A549 (cell line): ENCODE results near the gene KIF4A. TPM values are rescaled to one million over a fixed set of nuclear protein-coding genes. Genes with fewer than 3 reads are reported as not detected.
"Not testable (repeated sequence)": the region's sequence is repeated elsewhere in the genome, so short reads cannot be mapped to it uniquely, and the experiment has no call there.

Experiments used
- ATAC-seq, 2 experiments: fragments of 200-7000 bp in 1 of 2; fragments of >200 bp in 1 of 2; cut with Nextera tagmentation in 1 of 2; cut with Tn5 transposase in 1 of 2; 3 replicates each; pipeline versions ENCODE4 v1.8.0 to v1.9.1; 2018 to 2020; ENCODE audit warnings: mild to moderate bottlenecking in 1 of 2, moderate library complexity in 1 of 2
- CTCF ChIA-PET: fragments of 300-600 bp; sonication (Branson Sonifier 250); formaldehyde crosslinking; extraction: SDS; loops from one replicate; lab custom pipeline; 2021; ENCODE audit warnings: antibody characterized with exemption, inconsistent platforms; lab: Yijun Ruan, JAX
- POLR2A ChIA-PET: fragments of 350-600 bp; formaldehyde crosslinking; extraction: SDS; loops from one replicate; lab custom pipeline; 2021; ENCODE audit warnings: antibody characterized with exemption, inconsistent platforms; lab: Yijun Ruan, JAX
- DNase-seq, 2 experiments: peaks; one replicate each; pipeline versions ENCODE4 v3.0.0 to v3.0.0-alpha.2; 2011 to 2016; ENCODE audit warnings: low read depth in 1 of 2, low spot score in 1 of 2
- FAIRE-seq: peaks from 2 replicates; lab custom pipeline; 2011; peaks lifted over from hg19 to GRCh38; lab: Jason Lieb, UNC
- H3K27ac ChIP-seq, 2 experiments: fragments of >200 bp; sonication (Bioruptor Twin); formaldehyde crosslinking; 3 replicates each; pipeline ENCODE4 v1.5.1; 2016 to 2017
- H3K4me1 ChIP-seq: fragments of >200 bp; sonication (Bioruptor Twin); formaldehyde crosslinking; 3 replicates; pipeline ENCODE4 v1.6.1; 2016
- H3K4me2 ChIP-seq: fragments of >200 bp; sonication (Bioruptor Twin); formaldehyde crosslinking; 3 replicates; pipeline ENCODE4 v1.6.1; 2016
- H3K4me3 ChIP-seq: fragments of >200 bp; sonication (Bioruptor Twin); formaldehyde crosslinking; 3 replicates; pipeline ENCODE4 v1.5.1; 2016
- H3K9me3 ChIP-seq: fragments of >200 bp; sonication (Bioruptor Twin); formaldehyde crosslinking; 3 replicates; pipeline ENCODE4 v1.6.1; 2016
- BHLHE40 ChIP-seq: IDR thresholded peaks from 2 replicates; pipeline ENCODE4 v1.6.1; 2012; ENCODE audit warnings: low read depth, low read length, inconsistent platforms
- CBX2 ChIP-seq: fragments of 200-600 bp; sonication (generic); IDR thresholded peaks from 2 replicates; pipeline ENCODE4 v1.6.1; 2016; ENCODE audit warnings: low read depth, mild to moderate bottlenecking, borderline replicate concordance
- EHF ChIP-seq: fragments of 250-450 bp; sonication (Bioruptor Pico); IDR thresholded peaks from 2 replicates; pipeline ENCODE4 v1.5.0; 2020; ENCODE audit warnings: mild to moderate bottlenecking
- KDM1A ChIP-seq: fragments of 200-600 bp; sonication (generic); IDR thresholded peaks from 2 replicates; pipeline ENCODE4 v1.6.1; 2016; ENCODE audit warnings: low read depth, mild to moderate bottlenecking
- NPAS2 ChIP-seq: fragments of 250-450 bp; sonication (Bioruptor Pico); IDR thresholded peaks from 2 replicates; pipeline ENCODE4 v1.8.0; 2022; ENCODE audit warnings: mild to moderate bottlenecking, moderate library complexity, borderline replicate concordance
- RARB ChIP-seq: fragments of 250-450 bp; sonication (Bioruptor Pico); IDR thresholded peaks from 2 replicates; pipeline ENCODE4 v1.8.0; 2021; ENCODE audit warnings: mild to moderate bottlenecking, moderate library complexity
- RCOR1 ChIP-seq: fragments of 150-350 bp; IDR thresholded peaks from 2 replicates; pipeline ENCODE4 v1.6.1; 2014; ENCODE audit warnings: antibody characterized with exemption, low read length, low read depth
- REST ChIP-seq: fragments of 200-600 bp; sonication (generic); IDR thresholded peaks from 2 replicates; pipeline ENCODE4 v1.6.1; 2016; ENCODE audit warnings: antibody characterized with exemption, mild to moderate bottlenecking, moderate library complexity
- whole genome bisulfite sequencing: methylation state at CpG from one replicate; pipeline ENCODE4 v1.1.6; 2017; ENCODE audit errors: missing lambda C conversion rate; 5-methylcytosine and 5-hydroxymethylcytosine counted together
- polyA plus RNA-seq, 4 experiments: library from polyadenylated mRNA; depleted of rRNA in 3 of 4; stranded (reverse); fragments of >200 nt; fragmentation: RNase III in 1 of 4; extraction: RNeasy Plus Mini Kit Qiagen cat#74134 plus additional on column Dnase treatment in 1 of 4; gene quantifications; 2 replicates in 3 of 4; 3 replicates in 1 of 4; pipeline ENCODE4 v1.2.3, GENCODE V29; 2011 to 2017
- TF ChIP-seq, protein P1 (sequence below): fragments of 250-450 bp; sonication (Bioruptor Pico); IDR thresholded peaks from 2 replicates; pipeline ENCODE4 v1.5.0; 2020; ENCODE audit warnings: low read depth, mild to moderate bottlenecking, moderate library complexity

KIF4A gene
- polyA plus RNA-seq, 2 of the 4 experiments (the other 2 are of a cell fraction), result 27.9 to 46.6 TPM

- CTCF ChIA-PET, result interaction anchor here (1.1 kb wide), 1 partner anchor 14 kb away, joined by 3 read pairs; no protein-coding TSS in a partner anchor
Measured at GRCh38 chrX:70264784-70265183, 25.1 kb upstream of the KIF4A start.

DNA sequence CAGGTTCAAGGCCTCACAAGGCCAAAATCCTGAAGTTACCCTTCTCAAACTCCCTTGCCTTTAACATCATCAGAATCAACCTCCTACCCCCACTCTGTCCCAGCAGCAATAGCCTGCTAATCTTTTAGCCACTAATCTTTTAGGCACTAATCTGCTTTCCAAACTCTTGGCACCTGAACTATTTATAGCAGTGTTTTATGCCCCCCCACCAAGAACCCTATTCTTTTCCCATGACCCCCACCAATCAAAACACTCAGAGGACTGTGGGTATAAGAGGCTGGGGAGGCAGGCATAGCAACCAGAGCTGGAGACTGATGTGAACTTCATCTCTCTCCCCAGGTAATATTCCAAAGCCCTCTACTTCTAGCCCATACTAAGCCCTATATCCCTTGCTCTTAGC, 21.9 kb upstream of the KIF4A start, which contains the start of gene ARR3:
Gene ARR3 (plus strand): TSS at position 301 of the 400 bp plus-strand sequence. CDS start 1,052 bp downstream, outside the sequence.
- DNase-seq (no peak), FAIRE-seq (no peak), ATAC-seq (no peak)
- POLR2A ChIA-PET, result no interaction called here
- H3K4me1 ChIP-seq, result no peaks in the 10 kb centered on the region
- no peak within 1 kb of the TSS for H3K4me2 ChIP-seq
- H3K27ac ChIP-seq, result no peak within 1 kb of the TSS
- CTCF ChIA-PET, result interaction anchor here (1.3 to 1.4 kb wide), 2 partner anchors 71 to 135 kb away, joined by 3 to 4 read pairs; partner anchors contain the start of gene IGBP1
- TF ChIP-seq NPAS2 (CRISPR knock-in tag) (no peak), EHF (no peak)
- H3K4me3 ChIP-seq, result no peak within 1 kb of the TSS
- no peaks in the 10 kb centered on the region for H3K9me3 ChIP-seq

More at GRCh38 chrX:70264784-70265183, 25.1 kb upstream of the KIF4A start:
- 71% methylated on average over 3 of the region's 3 CpGs for WGBS
- ATAC-seq (no peak), DNase-seq (no peak), FAIRE-seq (no peak)
- no peak overlapping the region for H3K4me3 ChIP-seq
- POLR2A ChIA-PET, result no interaction called here
- no peak overlapping the region for H3K27ac ChIP-seq
- H3K4me2 ChIP-seq, result no peak overlapping the region
- H3K4me1 ChIP-seq, result no peaks in the 10 kb centered on the region
- H3K9me3 ChIP-seq, result no peaks in the 10 kb centered on the region
- TF ChIP-seq REST, result peak; percentile 78; the same call in 1 of the 2 replicates
- no peak for TF ChIP-seq RCOR1

DNA sequence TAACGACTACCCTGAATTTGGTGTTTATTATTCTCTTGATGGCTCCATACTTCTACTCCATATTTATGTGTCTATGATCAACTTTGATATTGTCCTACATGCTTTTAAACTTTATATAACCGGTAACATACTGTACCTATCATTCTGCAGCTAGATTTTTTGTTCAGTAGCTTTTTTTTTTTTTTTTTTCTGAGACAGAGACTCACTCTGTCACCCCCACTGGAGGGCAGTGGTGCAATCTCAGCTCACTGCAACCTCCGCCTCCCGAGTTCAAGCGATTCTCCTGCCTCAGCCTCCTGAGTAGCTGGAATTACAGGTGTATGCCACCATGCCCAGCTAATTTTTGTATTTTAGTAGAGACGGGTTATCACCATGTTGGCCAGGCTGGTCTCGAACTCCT, 15.9 kb upstream of the KIF4A start:
- H3K4me1 ChIP-seq, FAIRE-seq, H3K27ac ChIP-seq, H3K9me3 ChIP-seq, H3K4me3 ChIP-seq, DNase-seq, POLR2A ChIA-PET, H3K4me2 ChIP-seq, ATAC-seq: not testable (repeated sequence)
- 67% methylated on average over 7 of the region's 7 CpGs for WGBS
- CTCF ChIA-PET, result interaction anchor here (0.6 to 1.0 kb wide), 2 partner anchors 10 to 21 kb away, joined by 3 to 5 read pairs; no protein-coding TSS in a partner anchor

GRCh38 chrX:70279081-70279480, 10.8 kb upstream of the KIF4A start:
- TF ChIP-seq, protein P1, sequence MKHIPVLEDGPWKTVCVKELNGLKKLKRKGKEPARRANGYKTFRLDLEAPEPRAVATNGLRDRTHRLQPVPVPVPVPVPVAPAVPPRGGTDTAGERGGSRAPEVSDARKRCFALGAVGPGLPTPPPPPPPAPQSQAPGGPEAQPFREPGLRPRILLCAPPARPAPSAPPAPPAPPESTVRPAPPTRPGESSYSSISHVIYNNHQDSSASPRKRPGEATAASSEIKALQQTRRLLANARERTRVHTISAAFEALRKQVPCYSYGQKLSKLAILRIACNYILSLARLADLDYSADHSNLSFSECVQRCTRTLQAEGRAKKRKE (CRISPR knock-in tag), result no peak
- no peak for TF ChIP-seq BHLHE40
- no peak for TF ChIP-seq RARB (CRISPR knock-in tag)
- no peak for TF ChIP-seq KDM1A
- ChIA-PET CTCF (interaction anchor here (1.0 kb wide), 1 partner anchor 82 kb away, joined by 3 read pairs; no protein-coding TSS in a partner anchor), POLR2A (interaction anchor here (1.1 kb wide), 1 partner anchor 11 kb away, joined by 3 read pairs; the partner anchor contains the start of genes KIF4A and PDZD11)
- FAIRE-seq, result no peak
- WGBS, result 76% methylated on average over 3 of the region's 3 CpGs
- no peak overlapping the region for H3K27ac ChIP-seq
- no peak for ATAC-seq
- H3K9me3 ChIP-seq, result no peaks in the 10 kb centered on the region
- no peak overlapping the region for H3K4me2 ChIP-seq
- H3K4me1 ChIP-seq, result no peaks in the 10 kb centered on the region
- no peak overlapping the region for H3K4me3 ChIP-seq
- DNase-seq, result no peak

- ATAC-seq (no peak), DNase-seq (no peak), FAIRE-seq (no peak)
- H3K27ac ChIP-seq, result no peak overlapping the region
- ChIA-PET POLR2A (no interaction called here), CTCF (interaction anchor here (1.0 kb wide), 1 partner anchor 31 kb away, joined by 3 read pairs; no protein-coding TSS in a partner anchor)
- TF ChIP-seq REST (peak; percentile 22; the same call in 1 of the 2 replicates), CBX2 (no peak)
- no peaks in the 10 kb centered on the region for H3K4me1 ChIP-seq
- no peak overlapping the region for H3K4me3 ChIP-seq
- no peak overlapping the region for H3K4me2 ChIP-seq
- H3K9me3 ChIP-seq, result no peaks in the 10 kb centered on the region
- WGBS, result 88% methylated on average over 3 of the region's 3 CpGs
Measured at GRCh38 chrX:70280573-70280972, 9.3 kb upstream of the KIF4A start.
